ENCODE results near the gene MAT1A.
"Not testable (repeated sequence)": the region's sequence is repeated elsewhere in the genome, so short reads cannot be mapped to it uniquely, and the experiment has no call there.

The MAT1A gene

DNA sequence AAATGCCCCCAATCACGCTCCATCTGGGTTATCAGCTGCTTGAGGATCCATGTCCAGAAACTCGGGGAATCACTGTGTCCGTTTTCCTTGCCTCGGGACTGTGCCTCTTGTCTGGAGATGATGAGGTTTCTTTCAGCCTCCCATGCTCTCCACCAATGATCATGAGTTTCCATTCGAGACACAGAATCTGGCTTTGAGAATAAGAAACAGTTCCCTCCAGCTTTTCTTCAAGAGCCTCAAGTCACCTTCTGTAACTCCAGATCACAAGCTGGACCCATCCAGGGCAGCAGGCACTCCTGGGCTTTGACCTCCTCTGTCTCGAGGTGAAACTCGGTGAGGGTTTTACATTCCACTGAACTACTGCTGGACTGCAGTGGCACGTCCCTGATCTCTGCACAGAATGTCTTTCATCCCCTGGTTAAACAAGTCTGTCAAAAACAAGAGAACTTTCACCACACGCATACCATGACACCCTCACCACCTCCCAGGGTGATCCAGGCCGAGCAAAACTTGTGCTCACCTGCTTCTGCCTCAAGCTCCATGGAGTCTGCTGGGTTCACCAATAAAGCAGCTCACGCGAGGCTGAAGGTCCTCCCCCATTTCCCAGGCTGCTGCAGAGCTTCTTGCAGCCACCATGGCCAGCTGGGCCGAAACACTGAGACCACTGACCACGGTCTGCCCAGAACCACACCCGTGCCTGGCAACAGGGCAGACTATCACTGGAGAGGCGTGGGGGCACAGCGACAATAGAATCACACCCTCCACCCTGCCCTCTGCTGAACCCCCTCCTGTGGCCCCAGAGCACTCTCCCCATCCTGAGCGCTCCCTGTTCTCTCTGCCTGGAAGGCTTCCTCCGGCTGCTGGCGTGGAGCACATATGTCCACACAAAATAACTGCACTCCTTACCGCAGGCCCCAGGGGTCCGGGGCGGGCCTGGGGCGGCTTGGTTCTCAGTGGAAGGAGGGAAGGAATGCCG, 25.1 kb downstream of the MAT1A start:
- DNase-seq (ENCODE audit: low spot score), result no peak

- DNase-seq (ENCODE audit: low spot score), result no peak
These were observed 28.0 kb downstream of the MAT1A start for GRCh38 chr10:80261316-80262030.

DNA sequence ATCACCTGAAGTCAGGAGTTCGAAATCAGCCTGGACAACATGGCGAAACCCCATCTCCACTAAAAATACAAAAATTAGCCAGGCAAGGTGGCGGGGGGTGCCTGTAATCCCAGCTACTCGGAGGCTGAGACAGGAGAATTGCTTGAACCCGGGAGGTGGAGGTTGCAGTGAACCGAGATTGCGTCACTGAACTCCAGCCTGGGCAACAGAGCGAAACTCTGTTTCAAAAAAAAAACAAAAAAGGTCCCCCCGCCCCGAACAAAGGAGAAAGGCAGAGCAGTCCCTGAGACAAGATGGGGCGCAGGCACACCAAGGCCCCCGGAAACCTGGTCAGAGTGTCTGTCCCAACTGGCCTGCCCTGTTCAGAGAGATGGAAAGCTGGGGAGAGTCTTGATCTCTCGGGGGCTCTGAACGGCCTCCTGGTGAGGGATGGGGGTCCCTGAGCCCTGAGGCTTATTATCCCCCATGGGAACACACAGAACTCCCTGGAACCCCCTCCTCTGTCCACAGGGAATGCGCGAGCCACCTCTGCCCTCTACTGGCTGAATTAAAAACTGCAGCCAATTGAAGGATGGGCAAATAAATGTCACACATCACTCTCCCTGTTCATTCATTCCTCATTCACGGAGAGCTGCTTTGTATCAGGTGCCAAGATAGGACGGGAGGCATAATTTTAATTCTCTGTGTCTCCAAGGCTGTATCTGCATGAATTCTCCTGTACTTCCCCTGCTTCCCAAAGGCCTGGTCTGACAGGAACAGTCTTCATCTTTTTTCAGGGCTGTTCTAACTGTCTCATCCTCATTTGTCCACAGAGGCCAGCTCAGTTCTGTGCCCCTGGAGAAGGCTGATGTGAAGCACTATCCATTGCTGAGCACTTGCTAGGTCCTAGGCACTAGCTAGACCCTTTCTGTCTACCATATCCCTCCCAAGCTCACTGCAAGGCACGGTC, 28.9 kb downstream of the MAT1A start:
- DNase-seq (ENCODE audit: low spot score), result peak; percentile 42

DNA sequence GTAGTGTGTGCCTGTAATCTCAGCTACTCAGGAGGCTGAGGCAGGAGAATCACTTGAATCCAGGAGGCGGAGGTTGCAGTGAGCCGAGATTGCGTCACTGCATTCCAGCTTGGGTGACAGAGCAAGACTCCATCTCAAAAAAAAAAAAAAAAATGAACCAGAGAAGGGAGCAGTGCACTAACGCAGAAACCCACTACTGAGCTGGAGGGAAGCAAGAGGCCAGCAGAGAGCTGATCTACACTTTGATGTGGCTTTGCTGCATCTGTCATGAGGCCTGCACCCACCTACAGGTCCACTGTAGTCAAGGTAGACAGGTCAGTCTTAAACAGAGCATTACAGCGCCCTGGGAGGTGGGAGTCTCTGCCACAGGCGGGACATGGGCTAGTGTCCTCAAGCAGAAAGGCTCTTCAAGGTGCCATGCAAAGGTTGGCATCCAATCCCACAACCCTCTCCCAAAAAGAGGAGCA, 30.0 kb downstream of the MAT1A start:
- DNase-seq (ENCODE audit: low spot score), result no peak

DNA sequence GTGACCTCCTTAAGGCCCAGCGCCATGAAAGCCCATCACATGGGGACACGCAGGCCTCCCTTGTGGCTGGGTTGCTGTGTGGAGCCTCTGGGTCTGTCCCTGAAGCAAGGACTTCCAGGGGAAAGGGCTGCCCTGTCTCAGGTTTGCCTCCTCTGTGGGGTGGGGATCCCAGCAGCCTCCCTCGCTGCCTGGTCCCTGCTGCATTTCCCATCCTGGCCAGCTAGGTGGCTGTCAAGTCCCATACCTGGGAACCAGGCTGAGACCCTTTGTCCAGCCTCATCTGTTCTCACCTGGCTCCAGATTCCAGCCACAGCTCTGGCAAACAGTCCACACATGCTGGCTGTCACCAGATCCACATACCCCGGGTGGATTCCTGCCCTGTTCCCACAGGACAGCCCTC, 32.7 kb downstream of the MAT1A start:
- DNase-seq (ENCODE audit: low spot score), result not testable (repeated sequence)

GRCh38 chr10:80254726-80255125, 34.7 kb downstream of the MAT1A start:
- not testable (repeated sequence) for DNase-seq (ENCODE audit: low spot score)

- DNase-seq (ENCODE audit: low spot score), result not testable (repeated sequence)
These were observed 35.5 kb downstream of the MAT1A start for GRCh38 chr10:80253963-80254271.

GRCh38 chr10:80253266-80253962, 36.0 kb downstream of the MAT1A start:
- no peak for DNase-seq (ENCODE audit: low spot score)

GRCh38 chr10:80252296-80252887, 37.1 kb downstream of the MAT1A start:
- DNase-seq (ENCODE audit: low spot score), result no peak

DNA sequence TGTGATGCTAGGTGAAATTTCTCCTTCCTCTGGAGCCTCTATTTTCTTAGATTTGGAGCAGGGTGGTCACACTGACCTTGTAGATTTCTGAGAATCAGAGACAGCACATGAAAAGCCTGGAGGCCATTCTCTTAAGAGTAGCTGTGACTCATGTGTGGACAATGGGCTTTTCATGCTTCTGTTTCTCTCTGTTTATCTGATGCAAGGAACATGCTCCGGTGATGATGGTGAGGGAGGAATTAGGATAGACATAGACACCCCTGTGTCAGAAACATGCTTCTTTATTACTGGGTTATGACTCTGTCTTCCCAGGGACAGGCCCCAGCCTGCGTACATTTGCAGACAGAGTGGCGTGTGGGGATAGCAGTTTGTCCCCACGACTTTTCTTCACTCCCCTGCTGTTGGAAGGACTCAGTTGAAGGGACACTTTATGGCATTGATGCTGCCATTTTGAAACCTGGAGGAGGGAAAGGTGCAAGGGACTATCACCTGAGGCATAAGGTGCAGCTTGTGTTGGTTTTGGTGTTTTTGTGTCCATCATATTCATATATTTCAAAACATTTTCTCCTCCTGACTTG, 37.7 kb downstream of the MAT1A start:
- DNase-seq (ENCODE audit: low spot score), result not testable (repeated sequence)

DNA sequence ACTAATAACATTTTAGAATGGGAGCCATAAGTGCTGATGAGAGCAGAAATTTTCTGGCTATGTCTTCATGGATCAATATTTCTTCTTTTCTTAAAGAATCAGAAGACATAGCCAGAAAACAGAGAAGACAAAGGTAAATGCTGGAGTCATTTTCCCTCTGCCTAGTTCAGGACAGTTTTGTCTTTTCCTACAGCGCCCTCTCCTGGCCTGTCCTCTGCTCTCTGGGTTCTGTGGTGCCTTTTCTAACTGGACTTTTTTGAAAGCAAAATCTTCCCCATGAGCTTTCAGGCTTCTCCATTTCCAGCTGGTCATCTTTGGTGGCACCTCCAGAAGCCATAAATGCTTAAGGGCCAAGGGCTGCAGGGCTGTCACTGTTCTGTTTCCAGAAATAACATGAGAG, 39.1 kb downstream of the MAT1A start:
- not testable (repeated sequence) for DNase-seq (ENCODE audit: low spot score)

DNA sequence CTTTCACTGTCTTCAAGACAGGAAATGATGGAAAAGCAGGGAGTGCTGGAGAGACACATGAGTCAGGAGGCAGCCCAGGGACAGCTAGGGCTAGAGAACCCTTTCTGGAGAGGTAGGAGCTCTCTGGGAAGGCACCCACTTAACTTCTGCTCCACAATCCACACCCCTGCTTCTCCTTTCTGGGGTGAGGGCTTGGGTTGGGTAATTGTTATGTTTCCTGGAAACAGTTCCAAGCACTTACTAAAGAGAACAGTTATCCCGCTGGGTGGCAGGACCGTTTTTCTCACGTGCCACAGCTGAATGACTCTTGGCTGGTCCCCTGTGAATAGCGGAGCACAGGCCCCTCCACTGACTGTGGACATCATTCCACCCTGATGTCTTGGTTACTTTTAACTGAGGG, 39.6 kb downstream of the MAT1A start:
- not testable (repeated sequence) for DNase-seq (ENCODE audit: low spot score)

GRCh38 chr10:80247611-80248010, 41.8 kb downstream of the MAT1A start:
- not testable (repeated sequence) for DNase-seq (ENCODE audit: low spot score)

- DNase-seq (ENCODE audit: low spot score), result not testable (repeated sequence)
These were observed 45.1 kb downstream of the MAT1A start for GRCh38 chr10:80244371-80244770.

GRCh38 chr10:80242341-80242740, 47.1 kb downstream of the MAT1A start:
- DNase-seq (ENCODE audit: low spot score), result not testable (repeated sequence)

DNA sequence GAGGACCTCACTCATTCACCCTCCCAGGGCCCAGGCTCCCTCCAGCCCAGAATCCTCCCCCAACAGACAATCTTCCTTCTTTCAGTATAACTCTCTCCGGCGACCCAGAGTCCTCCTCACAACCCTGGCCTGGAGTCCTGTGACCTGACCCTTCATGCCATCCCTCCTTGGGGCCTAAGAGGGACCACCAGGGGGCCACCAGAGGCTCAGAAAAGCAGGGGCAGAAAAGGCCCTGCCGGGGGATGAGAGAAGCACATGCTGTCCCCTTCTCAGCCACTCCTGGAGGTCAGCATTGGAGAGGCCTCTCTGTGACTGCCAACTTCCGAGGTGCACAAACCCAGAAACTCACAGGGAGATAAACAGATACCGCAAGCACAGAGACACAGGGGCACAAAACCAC, 53.0 kb downstream of the MAT1A start:
- not testable (repeated sequence) for DNase-seq (ENCODE audit: low spot score)

DNA sequence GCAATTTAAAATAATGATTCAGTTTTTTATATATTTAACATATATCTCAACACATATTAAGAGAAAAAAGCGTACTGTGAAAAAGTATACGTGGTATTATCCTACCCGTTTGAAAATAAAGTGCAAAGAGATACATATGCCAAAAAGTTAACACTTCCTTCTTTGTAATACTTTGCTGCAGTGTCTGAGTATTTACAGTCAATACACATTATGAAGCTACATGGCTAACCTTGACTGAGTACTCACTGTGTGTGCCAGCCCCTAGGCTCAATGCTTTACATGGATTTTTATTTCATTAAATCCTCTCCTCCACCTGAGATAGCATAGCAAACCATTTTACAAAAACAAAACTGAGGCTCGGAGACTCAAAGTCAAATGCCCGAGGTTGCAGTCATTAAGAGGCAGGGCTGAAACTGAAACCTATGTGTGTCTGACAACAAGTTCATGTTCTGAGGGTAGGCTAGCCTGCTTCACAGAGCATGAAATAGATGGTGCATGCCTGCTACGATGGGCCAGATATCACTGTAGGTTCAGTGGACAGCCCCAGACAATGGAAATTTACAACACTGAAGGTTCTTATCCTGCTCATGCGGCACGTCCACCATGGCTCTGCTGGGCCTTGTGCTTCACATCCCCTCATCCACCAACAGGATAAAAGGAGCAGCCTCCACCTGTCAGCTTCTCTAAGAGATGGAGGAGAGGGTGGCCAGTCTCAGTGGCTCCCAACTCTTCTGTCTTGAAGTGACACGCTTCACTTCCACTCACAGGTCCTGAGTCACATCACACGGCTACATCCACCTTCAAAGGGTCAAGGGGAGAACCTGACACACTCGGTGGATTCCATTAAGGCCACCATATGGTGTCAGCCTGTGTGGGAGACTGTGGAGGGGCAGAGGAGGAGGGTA, 54.9 kb downstream of the MAT1A start:
- DNase-seq (ENCODE audit: low spot score), result not testable (repeated sequence)

DNA sequence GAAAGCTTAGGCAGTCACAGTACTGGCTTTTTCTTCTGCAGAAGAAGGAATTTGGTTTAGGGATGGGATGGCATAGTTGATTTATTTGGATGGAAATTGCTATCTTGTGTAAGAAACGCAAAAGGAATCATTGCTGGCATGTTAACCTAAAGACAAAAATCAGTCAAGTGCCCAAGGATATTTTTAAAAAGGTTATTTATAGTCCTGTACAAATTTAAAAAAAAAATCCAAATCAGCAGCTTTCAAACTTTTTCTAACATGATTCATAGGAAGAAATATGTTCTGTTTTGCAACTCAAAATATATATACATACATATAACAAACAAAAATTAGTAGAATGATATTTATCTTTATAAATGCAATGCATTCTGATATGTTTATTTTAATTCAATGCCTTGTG, 55.6 kb downstream of the MAT1A start:
- not testable (repeated sequence) for DNase-seq (ENCODE audit: low spot score)

- DNase-seq (ENCODE audit: low spot score), result not testable (repeated sequence)
These were observed 62.7 kb downstream of the MAT1A start for GRCh38 chr10:80226723-80227122.

Measured in CD4-positive, alpha-beta T cell treated with Interleukin-15 for 4 hours (primary cell).